GM04503 (cell line): ENCODE results near the gene CCDC192.
A peak's percentile ranks its signal among the peaks of the same experiment; 100 is the strongest.
"Not testable (repeated sequence)": the region's sequence is repeated elsewhere in the genome, so short reads cannot be mapped to it uniquely, and the experiment has no call there.

Source experiments
- DNase-seq: peaks from one replicate; pipeline ENCODE4 v3.0.0-alpha.2; 2012; ENCODE audit warnings: low read depth

The CCDC192 gene

DNA sequence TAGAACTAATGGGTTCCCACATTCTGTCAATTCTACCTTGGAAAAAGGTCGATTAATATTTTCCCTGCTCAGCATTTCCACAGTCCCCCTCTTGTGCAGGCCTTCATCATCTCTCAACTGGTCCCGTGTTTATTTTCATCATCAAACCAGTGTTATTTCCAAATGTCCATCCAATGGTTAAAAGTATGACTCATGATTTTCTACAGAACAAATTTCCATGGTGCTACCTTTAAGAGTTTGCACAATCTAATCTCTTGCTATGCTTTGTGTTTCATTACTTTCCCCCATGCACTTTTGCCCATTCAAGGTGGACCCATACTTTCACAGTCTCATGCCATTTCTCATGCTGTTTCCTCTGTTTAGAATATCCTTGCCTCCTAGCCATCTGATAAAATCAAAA is 143.7 kb downstream of the CCDC192 start:
- no peak for DNase-seq

DNA sequence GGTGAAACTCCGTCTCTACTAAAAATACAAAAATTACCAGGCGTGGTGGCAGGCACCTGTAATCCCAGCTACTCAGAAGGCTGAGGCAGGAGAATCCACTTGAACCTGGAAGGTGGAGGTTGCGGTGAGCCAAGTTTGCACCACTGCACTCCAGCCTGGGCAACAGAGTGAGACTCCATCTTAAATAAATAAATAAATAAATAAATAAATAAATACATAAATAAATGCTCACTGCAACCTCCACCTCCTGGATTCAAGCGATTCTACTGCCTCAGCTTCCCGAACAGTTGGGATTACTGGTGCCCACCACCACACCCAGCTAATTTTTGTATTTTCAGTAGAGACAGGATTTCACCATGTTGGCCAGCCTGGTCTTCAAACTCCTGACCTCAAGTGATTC is 144.4 kb downstream of the CCDC192 start:
- DNase-seq = not testable (repeated sequence)

DNA sequence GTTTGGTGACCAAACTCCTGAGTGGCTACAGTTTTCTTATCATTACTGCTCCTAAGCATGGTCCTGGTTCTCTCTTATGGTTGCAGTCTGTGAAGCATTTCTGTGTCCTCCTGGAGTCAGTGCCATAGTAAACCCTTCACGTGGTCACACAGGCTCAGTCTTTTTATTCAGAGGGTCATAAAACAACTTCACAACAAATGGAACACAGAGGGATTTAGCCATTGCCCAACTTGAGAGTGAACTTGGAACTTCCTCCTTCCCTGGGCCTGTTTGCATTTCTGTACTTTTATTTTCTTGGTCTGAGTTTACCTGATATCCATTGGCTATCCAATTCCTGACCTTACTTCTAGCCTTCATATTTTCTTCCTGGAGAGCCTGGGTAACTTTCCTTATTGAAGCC is 144.9 kb downstream of the CCDC192 start:
- no peak for DNase-seq

DNA sequence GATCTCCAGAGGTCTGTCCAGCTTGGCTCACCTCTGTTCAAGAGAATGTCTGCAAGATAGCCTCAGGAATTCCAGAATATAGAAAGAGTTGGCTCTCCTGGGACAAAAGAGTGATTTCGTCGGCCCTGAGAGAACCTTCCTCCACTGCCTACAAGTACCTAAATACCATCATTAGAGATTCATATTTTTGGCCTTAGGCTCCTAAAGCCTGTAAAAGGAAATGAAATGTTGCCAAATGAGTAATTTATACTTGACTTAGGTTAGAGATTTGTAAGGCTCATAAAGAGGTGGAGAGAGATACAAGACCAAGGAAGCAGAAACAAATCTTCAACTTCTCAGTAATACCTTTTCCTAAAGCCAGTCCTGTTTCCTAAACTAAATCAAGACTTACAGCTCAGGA is 146.2 kb downstream of the CCDC192 start:
- no peak for DNase-seq

DNA sequence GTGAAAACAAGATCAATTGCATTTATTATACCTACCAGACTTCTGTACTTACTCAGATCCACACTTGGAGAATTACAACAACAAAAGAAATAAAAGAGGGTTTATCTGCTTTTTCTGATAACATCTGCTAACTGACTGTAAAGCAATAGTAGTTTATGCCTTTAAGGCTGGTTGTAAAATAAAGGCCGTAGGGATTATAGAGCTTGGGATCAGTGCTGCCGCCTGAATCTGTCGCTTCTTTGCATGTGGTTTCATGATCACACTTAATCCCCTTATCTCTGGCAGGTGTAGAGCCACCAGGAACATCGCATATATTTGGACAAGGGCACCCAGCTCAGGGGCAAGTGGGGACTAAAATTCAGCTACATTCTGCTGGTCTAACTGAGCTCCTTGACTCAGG is 146.7 kb downstream of the CCDC192 start:
- DNase-seq = no peak

DNA sequence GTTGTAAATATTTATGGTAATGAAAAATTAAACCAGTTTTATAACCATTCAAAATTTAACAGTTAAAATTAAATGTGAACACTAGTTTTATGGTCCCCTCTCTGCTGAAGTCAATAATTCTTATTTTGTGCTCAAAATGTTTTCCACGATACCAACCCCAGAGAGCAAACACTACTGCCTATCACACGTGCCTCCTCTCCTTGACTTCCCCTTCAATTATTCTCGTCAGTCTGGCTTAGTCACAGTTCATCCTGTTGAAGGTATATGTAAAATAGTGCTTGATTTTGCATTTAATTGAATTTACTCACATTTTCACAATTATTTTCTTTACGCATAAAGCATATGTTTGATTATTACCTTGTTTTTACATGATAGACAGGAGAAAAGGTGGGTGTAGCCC is 148.8 kb downstream of the CCDC192 start:
- no peak for DNase-seq

DNA sequence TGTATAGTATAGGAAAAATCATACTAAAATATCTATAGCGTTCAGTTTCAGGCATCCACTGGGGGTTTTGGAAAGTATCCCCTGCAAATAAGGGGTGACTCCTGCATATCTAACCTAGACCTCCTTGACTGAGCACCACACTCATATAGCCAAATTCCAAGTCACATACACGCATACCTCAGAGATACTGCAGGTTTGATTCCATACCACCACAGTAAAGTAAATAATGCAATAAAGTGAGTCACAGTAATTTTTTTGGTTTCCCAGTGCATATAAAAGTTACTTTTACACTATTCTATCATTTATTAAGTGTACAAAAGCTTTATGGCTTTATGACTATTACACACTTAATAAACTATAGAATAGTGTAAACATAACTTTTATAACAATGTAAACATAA is 151.3 kb downstream of the CCDC192 start:
- DNase-seq = no peak

DNA sequence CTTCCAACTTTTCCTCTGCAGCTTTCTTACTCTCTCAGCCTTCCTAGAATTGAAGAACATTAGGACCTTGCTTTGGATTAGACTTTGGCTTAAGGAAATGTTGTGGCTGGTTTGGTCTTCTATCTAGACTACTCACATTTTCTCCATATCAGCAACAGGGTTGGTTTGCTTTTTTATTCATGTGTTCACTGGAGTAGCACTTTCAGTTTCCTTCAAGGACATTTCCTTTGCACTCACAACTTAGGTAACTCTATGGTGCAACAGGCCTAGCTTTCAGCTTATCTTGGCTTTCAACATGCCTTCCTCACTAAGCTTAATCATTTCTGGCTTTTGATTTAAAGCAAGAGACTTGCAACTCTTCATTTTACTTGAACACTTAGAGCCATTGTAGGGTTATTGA is 153.1 kb downstream of the CCDC192 start:
- no peak for DNase-seq

DNA sequence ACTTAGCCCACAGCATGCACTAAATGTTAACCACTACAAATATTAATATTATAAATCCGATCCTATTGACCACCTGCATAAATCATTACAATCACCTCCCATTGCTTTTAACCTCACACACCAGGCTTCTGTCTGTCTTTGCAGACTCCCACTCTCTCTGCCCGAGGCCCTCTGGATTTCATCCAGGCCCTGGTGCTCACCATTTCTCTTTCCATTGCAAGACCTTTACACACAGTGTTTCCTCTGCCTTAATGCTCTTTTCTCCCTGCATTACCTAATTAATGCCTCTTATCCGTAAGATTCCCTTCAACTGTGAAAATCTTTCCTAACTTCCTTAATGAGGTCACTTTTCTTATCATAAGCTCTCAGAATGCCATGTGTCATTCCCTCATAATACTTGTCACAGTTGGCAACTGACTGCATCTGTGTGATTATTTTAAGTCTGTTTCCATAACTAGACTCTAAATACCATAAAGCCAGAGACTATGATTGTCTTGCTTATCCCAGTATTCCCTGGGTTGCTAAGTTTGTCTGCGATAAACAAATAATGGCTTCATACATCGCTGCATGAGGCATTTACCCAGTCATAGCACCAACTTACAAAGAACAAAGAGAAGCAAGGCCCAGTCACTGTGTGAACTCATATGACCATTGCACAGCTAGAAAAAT is 155.1 kb downstream of the CCDC192 start:
- DNase-seq = no peak

DNA sequence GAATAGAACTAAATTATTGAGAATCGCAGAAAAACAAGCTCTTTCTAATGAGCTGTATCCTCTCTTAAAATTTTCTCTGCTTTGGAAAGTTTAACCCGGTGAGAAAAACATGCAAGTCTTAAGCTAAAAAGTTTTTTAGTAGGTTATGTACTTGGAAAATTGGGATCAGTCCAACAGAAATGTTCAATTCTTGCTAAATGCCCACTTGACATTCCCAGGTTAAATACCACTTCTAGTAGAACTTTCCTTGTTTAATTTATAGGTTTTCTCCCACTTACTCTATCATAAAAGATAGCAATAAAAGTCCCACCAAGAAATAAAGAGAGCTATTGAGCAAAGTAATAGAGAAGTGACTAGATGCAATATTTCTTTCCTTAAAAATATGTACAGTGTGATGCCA is 157.1 kb downstream of the CCDC192 start:
- DNase-seq = no peak

DNA sequence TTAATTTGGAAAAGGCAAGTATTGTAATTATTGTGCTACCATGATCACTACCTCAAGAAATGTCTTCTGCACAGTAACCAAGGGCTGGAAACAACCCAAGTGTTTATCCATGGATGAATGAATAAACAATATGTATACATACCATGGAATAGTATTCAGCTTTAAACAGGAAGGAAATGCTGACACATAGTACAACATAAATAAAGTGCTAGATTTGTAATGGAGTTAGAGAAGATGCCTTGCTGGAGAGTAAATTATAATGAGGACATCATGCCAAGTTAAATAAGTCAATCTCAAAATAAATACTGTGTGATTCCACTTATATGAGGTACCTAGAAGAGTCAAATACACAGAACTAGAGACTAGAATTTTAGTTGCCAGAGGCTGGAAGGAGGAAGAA is 160.0 kb downstream of the CCDC192 start:
- no peak for DNase-seq

DNA sequence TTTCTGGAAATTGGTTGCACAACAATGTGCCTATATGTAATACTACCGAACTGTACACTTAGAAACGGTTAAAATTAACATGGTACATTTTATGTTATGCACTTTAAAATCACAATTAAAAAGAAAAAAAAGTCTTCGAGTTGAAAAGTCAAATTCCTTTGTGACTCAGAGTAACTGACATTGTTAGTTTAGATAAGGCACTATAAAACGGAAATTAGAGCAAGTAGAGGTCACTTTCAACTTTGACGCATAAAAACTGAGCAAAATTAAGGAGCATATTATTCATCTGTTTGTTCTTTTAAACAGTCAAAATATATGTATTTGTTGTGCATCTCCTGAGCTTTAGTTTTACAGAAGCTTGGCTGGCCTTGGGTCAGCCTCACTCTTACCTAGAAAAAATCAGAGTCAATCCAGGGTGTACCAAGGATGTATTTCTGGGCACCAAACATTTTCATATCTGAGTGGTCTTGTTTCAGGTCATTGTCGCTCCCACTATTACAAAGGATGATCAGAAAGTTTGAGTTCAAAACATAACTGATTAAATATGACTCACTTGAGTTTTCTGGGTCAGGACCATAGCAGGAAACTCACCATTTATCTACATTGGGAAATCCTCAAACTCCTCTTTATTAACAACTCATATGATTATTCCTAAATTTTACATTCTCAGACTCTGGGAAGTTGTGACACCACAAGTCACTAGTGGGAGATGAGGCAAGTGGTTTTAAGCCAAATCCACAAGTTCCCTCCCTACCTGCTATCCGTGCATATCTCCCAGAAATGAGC is 160.6 kb downstream of the CCDC192 start:
- no peak for DNase-seq

DNA sequence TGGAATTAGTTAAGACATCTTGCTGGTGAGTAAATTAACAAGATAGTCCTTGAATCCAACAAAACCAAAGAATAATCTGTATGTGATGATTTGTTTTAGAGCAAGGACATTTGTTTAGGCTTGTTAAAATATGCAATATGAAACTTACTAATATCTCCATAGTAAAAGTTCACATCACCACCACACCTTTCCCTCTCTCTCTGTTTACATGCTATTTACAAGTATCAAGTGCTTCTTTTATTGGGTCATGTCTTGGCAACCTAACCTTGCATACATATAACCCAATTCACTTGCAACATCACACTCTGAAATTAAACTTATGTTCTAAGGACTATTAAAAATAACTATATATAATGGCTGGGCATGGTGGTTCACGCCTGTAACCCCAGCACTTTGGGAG is 161.3 kb downstream of the CCDC192 start:
- no peak for DNase-seq

DNA sequence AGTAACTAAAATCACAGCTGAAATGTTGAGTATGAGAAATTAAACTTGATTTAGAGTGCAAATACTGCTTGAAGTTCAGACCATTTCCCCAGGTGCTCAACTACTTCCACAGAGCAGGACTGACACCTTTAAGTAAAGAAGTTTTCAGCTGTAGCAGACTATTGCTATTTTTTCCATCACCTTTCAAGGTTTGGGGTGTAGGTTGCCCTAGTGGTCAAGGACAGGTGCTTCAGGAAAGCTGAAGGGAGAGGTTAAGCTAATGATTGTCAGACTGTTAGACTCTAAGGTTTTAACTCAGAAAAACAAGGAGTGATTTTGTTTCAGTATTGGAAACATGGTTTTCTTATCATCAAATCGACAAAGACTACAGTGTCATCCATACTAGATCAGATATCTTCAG is 162.1 kb downstream of the CCDC192 start:
- no peak for DNase-seq

DNA sequence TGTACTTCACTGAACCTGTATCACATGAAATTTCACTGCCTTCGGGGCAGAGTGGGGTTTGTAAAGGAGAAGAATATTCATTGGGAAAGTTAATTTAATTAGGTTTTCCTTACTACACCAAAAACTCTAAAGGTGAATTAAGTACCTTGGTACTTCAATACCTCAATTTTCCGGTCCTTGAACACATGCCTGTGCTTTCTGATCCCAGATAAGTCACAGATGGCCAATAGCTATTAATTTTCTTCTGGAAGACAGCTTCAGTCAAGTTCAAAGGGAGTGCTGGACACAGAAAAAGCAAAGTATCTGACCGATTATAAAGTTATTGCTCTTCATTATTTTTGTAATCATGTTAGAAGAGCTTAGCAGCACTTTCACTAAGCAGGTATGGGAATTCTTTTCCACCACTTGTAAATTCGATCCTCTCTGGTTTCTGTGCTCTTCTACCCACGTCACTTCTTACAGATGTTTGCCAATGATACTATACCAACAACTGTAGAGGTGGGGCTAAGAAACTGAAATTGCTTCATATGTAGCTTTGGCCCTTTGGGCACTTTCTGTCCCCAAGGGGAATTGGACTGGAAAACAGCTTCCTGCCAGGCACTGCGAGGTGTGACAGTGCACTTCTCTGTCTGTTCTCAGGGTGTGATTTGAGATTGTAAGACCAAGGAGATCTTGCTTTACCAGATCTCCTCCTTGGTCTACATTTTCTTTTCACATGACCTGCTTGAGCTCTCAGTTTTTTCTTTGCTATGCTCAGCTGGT is 164.0 kb downstream of the CCDC192 start:
- DNase-seq = no peak

DNA sequence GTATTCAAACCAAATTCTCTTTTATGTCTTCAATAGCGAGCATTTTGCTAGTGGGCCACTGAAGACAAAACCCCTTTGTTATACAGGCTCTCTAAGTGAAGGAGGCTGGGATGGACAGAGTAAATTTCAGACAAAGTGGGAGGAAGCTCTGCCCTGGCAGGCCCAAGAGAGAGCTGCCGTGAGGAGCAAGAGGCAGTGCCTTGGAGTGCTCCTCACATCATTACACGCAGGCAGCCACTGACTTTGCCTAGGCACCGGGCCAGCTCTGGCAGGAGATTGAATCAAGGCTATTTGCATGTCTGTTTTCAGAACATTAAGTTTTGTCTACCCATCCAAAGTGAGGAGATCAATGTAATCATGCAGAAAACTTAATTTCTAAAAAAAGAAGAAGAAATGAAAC is 167.7 kb downstream of the CCDC192 start:
- DNase-seq = no peak

DNA sequence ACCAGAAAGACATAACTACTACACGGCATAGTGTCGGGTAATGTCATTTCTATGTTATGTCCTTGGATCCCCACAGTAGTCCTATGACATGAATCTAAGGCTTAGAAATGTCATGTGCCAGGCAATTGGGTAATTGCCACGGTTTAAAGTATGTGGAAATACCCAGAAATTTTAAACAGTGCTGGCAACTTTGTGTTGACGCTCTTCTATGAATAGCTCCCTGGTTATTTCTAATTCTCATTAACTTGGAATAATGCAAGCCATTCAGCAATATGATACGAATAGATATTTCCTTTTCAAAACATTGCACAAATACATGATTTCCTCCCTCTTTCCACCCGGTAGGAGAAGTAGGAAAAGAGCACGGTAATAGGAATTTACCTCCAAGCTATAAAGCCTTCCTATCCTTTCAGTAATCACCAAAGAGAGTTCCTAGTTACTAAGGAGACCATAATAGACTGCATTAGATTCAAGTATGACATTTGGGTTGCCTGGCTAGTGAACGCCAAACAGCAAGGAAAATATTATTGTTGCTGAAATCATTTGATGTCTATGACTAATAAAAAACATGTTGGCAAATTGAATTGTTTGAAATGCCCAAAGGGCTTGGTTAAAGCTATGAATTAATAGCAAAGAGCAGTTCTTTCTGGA is 168.4 kb downstream of the CCDC192 start:
- peak; percentile 18 for DNase-seq

DNA sequence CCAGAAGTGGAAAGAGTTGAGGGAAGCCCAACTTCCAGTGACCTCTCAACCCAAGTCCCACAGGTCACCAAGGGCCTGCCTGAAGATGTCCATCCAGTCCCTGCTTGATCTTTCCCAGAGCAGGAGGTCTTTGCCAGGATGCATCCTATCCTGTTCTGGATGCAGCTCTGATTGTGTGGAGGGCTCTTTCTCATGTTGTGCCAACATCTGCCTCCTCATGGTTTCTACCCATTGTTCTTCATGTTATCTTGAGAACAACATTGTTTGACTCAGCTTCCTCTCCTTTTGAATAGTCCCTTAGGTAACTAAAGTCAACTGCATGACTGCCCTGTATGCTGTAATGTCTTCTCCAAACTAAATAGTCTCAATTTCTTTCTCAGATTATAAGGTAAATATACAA is 169.3 kb downstream of the CCDC192 start:
- DNase-seq = no peak

DNA sequence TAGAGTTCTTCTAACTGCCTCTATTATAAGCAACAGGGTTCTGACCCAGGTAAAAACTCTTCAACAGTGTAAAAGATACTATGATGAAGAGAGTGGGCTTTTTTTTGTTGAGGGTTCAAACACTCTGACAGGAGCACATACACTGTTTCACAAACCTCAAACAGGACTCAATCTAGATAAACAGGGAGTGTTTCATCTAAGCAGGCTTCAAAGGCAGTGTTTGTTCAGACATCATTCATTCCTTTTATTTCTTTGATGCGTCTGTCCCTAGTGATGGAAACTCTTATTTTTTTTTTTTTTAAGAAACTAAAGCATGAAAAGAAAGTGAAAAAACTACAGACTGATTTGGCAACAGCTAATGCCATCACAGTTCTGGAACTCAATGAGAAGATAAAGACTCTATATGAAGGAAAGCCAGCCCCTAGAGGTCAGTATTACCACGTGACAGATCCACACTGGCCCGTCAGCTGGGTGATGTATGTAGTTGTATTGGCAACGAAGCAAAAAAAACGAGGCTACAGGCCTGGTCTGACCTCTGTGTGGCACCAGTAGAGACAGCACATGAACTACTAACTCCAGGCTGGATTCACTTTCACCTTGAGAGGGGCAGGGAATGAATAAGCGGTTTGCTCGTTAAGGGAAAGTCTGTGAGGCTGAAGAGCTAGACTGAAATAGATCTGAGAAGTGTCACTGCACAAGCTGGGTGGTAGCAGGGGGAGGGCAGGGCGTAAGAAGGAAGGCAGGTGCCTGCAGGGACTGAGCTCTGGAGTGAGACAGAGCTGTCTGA is 172.2 kb downstream of the CCDC192 start:
- no peak for DNase-seq

DNA sequence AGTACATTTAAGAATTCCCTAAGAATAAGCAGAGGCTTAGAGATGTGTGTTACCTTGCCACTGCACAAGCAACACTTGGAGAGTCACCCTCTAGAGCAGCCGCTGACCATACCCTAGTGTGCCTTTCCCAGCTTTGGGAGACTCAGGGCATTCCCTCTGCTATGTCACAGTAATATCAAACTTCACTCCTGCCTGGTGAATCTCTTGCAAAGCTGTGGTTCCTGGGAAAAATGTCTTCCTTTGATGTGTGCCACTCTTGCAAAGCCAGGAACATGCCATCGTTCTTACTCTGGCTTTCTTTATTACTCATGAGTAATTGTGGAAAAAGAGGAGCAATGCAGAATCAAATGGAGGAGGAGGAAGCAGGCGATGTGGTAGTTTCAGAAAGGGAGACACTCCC is 173.2 kb downstream of the CCDC192 start:
- DNase-seq = no peak

DNA sequence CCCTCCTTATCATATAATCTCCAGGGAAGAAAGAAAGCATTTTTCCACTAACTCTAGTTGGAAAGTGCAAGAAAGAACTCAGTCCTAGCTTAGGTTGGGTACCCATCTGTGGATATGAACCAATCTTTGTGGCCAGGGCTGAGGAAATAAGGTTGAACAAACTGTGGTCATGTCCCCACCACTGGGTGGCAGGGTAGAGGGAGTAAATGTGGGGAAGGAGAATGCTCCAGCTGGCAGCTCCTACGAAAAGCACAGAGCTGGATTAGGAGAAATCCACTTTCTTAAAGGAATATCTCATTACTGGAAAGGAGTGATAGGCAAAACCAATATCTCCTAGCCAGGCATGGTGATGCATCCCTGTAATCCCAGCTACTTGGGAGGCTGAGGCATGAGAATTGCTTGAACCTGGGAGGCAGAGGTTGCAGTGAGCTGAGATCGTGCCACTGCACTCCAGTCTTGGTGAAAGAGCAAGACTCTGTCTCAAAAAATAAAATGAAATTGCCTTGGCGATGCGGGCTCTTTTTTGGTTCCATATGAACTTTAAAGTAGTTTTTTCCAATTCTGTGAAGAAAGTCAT is 175.1 kb downstream of the CCDC192 start:
- DNase-seq = no peak
